GM12801 (cell line): ENCODE results near the gene NKX6-1.

ENCODE experiments used
- TF ChIP-seq, protein P1 (sequence below): IDR thresholded peaks from one replicate; pipeline ENCODE4 v1.5.1; 2011; ENCODE audit warnings: control low read depth; ENCODE audit not compliant: insufficient read length; ENCODE audit errors: extremely low read depth

The NKX6-1 gene

GRCh38 chr4:84498203-84498934, 723 bp downstream of the NKX6-1 start:
- TF ChIP-seq, protein P1, sequence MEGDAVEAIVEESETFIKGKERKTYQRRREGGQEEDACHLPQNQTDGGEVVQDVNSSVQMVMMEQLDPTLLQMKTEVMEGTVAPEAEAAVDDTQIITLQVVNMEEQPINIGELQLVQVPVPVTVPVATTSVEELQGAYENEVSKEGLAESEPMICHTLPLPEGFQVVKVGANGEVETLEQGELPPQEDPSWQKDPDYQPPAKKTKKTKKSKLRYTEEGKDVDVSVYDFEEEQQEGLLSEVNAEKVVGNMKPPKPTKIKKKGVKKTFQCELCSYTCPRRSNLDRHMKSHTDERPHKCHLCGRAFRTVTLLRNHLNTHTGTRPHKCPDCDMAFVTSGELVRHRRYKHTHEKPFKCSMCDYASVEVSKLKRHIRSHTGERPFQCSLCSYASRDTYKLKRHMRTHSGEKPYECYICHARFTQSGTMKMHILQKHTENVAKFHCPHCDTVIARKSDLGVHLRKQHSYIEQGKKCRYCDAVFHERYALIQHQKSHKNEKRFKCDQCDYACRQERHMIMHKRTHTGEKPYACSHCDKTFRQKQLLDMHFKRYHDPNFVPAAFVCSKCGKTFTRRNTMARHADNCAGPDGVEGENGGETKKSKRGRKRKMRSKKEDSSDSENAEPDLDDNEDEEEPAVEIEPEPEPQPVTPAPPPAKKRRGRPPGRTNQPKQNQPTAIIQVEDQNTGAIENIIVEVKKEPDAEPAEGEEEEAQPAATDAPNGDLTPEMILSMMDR = no peak

- TF ChIP-seq, protein P1 = no peak
Measured at GRCh38 chr4:84497504-84498202, 1.4 kb downstream of the NKX6-1 start.

DNA sequence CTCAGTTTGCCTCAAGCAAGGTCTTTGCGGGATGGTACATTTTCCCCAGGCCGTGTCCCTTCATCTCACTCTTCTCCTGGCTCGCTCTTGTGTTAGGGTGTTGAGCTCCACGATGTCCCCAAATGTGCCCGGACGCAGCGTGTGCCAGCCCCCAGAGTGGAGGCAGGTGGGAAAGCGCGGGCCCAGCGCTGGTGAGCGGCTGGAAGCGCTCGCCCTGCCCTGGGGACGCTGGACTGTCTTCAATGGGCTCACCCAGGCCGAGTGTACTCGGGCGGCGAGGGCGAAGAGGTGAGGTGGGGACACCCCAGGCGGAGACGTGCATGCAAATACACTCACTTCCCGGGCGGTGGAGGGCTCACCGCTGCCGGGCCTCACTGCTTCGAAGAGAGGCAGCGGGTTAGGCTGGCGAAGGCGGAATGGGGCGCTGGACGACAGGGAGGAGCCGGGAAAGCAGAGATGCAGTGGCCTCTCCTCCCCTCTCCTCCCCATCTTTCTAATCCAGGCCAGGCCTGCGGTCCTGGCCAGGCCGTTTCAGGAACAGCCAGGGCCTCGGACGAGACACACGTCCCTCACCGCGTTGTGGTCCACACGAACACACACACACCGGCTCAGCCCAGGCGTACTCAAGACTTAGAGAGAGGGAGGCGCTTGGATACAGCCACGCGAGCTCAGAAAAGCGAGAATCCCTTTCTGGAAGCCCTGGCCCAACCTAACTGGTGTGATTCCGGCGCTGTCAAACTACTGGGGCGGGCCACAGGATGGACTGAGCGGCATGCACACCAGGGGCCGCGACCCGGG, 2.2 kb downstream of the NKX6-1 start:
- TF ChIP-seq, protein P1 = no peak

DNA sequence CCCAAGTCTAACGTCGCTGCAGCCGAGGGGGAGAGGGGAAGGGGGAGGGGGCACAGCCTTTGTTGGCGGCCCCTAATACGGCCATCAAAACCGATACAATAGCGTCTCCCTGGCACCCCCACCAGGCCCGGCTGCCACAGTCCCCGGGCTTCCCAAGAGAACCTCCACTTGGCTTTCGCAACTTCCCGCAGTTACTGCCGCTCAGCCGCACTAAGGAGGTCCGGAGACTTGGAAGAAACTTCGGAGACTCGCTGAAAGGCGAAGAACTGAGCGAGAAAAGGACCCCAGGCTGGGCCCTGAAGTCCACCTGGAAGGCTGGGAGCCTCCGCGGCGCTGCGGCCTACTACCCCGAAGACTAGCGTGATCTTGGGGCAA, 2.8 kb downstream of the NKX6-1 start:
- TF ChIP-seq, protein P1 = no peak

DNA sequence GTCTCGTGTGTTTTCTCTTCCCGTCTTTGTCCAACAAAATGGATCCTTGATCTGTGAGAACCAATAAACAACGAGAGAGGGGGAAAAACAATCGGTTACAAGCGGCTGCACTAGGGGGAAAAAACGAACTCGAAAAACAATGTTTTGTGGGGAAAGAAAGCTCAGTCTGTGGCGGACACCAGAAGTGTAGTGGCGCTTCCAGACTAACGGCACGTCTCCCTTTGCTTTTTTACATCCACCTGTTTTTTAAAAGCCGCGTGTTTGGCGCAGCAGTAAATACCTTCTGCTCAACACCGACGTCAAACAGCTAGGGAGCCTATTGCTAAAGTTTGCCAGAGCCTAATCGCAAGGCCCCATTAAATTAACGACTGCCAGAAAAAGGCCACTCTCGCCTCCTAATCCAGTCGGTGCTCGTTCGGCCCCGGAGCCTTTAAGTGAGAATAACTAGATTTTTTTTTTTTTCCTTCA, 3.3 kb downstream of the NKX6-1 start:
- TF ChIP-seq, protein P1 = no peak

- TF ChIP-seq, protein P1 = no peak
Measured at GRCh38 chr4:84495118-84495793, 3.8 kb downstream of the NKX6-1 start.

DNA sequence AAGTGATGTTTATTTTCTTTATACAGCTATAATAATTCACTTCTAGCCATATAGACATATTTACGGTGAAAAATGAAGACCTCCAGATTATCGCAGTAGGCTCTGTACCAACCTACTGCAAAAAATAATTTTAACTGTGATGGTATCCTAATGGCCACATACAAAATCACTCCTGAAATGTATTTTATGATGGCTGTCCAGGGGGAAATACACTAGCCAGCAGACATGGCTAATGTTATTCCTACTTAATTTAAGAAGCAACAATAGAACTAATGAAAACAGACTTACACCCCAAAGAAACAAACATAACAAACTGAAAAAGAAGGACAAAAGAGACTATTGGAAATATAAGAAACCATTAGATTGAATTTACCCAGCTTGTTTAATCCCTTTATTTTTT, 4.6 kb downstream of the NKX6-1 start:
- TF ChIP-seq, protein P1 = no peak
